ENCODE measurements around the gene ZDHHC1.

Gene ZDHHC1, protein sequence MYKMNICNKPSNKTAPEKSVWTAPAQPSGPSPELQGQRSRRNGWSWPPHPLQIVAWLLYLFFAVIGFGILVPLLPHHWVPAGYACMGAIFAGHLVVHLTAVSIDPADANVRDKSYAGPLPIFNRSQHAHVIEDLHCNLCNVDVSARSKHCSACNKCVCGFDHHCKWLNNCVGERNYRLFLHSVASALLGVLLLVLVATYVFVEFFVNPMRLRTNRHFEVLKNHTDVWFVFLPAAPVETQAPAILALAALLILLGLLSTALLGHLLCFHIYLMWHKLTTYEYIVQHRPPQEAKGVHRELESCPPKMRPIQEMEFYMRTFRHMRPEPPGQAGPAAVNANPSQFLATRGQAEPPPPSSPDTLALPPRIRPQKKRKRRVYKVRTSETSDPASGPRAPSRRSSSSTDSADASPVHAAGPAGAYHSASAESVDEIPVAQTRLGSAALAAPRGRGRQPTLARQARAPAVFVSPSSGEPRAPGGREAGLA

DNA sequence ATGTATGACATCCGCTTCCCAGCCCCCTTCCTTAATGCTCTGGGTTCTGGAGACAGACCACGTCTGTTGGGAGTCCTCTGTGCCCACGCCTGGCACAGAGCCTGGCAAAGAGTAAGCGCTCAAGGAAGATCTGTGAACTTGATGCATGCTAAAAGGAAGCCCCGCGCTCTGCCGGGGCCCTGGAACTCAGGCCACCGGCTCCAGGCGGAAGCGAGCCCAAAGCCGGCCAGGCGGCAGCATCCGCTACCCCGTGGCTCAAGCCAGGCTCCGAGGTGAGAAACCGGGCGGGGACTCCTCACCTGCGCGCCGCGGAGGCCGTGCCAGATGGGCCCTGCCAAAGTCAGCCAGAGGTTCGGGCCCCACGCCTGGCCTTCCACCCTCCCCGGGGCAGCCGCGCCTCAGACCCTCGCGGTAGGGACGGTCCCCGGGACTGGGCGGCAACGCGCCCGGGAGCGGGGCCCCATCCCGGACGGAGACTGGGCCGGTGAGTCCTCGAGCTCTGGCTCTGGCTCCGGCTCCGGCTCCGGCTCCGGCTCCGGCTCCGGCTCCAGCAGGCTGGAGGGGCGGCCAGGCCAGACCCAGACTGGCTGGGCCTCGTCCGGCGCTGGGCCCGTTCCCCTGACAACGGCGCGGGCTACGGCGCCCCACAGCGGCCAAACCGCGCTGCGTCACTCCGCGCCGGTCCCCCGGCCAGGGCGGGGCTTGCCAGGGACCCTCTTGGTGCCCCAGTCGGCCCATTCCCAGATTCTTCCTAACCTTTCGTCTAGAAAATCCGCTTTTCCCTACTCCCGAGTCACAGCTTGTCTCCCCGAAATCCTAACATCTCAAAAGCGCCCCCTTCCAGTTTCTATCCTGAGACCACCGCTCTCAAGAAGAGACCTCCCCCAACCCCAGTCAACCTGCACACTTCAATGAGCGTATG, at the start of gene ZDHHC1:
ZDHHC1 (minus strand) TSS at position 606 of the 922 bp plus-strand sequence. CDS start 8,702 bp downstream, outside the sequence.
- TF ChIP-seq, protein P1, sequence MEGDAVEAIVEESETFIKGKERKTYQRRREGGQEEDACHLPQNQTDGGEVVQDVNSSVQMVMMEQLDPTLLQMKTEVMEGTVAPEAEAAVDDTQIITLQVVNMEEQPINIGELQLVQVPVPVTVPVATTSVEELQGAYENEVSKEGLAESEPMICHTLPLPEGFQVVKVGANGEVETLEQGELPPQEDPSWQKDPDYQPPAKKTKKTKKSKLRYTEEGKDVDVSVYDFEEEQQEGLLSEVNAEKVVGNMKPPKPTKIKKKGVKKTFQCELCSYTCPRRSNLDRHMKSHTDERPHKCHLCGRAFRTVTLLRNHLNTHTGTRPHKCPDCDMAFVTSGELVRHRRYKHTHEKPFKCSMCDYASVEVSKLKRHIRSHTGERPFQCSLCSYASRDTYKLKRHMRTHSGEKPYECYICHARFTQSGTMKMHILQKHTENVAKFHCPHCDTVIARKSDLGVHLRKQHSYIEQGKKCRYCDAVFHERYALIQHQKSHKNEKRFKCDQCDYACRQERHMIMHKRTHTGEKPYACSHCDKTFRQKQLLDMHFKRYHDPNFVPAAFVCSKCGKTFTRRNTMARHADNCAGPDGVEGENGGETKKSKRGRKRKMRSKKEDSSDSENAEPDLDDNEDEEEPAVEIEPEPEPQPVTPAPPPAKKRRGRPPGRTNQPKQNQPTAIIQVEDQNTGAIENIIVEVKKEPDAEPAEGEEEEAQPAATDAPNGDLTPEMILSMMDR (IDR thresholded peaks at IDR 0.05; ENCODE audit: extremely low read depth, insufficient read depth, missing control alignments), result peak; percentile 79
- DNase-seq (ENCODE audit: low spot score), result peak; percentile 90
- in situ Hi-C loops (cut with MboI; ENCODE audit: low pct_unique_long_range_greater_than_20kb, low sequenced_read_pairs, unreplicated experiment), result no loop called here

DNA sequence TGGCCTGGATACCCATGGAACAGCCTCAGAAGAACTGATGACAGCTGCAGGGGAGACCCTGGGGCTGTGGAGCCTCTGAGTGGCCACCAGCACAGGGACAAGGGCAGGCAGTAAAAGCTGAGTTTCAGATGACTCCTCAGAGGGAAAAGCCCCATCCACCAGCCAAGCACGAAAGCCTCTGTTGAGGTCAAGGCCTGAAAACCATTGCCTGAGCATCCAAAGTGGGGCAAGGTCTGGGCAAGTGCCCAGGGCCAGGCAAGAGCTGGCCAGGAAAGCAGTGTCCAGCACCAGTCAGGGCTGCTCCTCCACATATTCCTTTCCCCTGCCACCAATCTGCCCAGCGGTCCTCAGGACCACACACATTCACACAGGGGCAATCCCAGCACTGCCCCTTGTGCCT, 48.3 kb upstream of the ZDHHC1 start:
- TF ChIP-seq, protein P1 (IDR thresholded peaks at IDR 0.05; ENCODE audit: extremely low read depth, insufficient read depth, missing control alignments), result no peak
- in situ Hi-C loops (cut with MboI; ENCODE audit: low pct_unique_long_range_greater_than_20kb, low sequenced_read_pairs, unreplicated experiment), result no loop called here
- no peak for DNase-seq (ENCODE audit: low spot score)

DNA sequence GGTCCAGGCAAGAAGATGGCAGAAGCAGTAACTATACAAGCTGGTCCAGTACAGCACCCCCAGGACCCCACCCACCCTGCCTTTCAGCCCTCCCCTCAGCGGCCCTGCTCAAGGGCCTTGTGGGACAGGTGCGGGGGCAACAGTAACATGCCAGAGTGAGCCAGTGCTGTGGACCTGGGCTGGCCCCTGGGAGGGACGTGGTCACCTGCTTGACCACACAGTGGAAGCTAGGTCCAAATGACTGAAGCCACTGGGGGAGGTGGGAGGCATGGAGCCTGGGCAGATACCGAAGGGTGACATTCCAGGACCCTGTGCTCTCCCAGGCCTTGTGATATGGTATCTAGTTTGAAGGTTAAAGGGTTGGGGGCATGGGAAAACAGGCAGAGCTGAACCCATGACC, 47.4 kb upstream of the ZDHHC1 start:
- TF ChIP-seq, protein P1 (IDR thresholded peaks at IDR 0.05; ENCODE audit: extremely low read depth, insufficient read depth, missing control alignments), result no peak
- in situ Hi-C loops (cut with MboI; ENCODE audit: low pct_unique_long_range_greater_than_20kb, low sequenced_read_pairs, unreplicated experiment), result no loop called here

DNA sequence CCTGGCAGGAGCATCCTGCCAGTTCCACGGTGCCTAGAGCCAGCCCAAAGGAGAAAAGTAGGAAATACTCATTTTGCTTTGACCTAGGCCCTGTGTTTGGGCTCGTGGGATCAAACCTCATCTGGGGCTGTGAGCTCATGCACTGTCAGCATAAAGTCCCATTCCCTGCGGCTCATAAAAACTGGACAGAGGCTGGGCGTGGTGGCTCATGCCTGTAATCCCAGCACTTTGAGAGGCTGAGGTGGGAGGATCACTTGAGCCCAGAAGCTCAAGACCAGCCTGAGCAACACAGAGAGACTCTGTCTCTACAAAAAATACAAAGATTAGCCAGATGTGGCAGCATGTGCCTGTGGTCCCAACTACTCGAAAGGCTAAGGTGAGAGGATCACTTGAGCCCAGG, 46.8 kb upstream of the ZDHHC1 start:
- in situ Hi-C loops (cut with MboI; ENCODE audit: low pct_unique_long_range_greater_than_20kb, low sequenced_read_pairs, unreplicated experiment), result no loop called here
- no peak for DNase-seq (ENCODE audit: low spot score)
- TF ChIP-seq, protein P1 (IDR thresholded peaks at IDR 0.05; ENCODE audit: extremely low read depth, insufficient read depth, missing control alignments), result no peak

More for the DNA sequence above, 47.4 kb upstream of the ZDHHC1 start:
- DNase-seq (ENCODE audit: low spot score), result no peak

DNA sequence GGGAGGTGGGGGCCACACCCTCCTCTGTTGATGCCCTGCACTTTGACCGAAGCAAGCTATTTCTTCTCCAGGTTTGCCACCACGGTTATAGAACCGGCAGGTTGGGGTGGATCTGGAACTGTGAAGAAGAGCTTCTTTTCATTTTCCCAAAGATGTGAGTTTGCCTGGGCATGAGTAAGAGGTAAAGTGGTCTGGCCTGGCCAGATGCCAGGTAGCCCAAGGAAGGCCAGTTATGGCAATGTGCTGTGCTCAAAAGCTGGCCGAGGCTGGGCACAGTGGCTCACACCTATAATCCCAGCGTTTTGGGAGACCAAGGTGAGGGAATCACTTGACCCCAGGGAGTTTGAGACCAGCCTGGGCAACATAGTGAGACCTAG, 46.0 kb upstream of the ZDHHC1 start:
- DNase-seq (ENCODE audit: low spot score), result no peak
- in situ Hi-C loops (cut with MboI; ENCODE audit: low pct_unique_long_range_greater_than_20kb, low sequenced_read_pairs, unreplicated experiment), result no loop called here

More for the DNA sequence above, 46.0 kb upstream of the ZDHHC1 start:
- TF ChIP-seq, protein P1 (IDR thresholded peaks at IDR 0.05; ENCODE audit: extremely low read depth, insufficient read depth, missing control alignments), result no peak
